Spinal cord (tissue), 10 donors: Measurements from ENCODE around the gene PDE8A. TPM values are rescaled to one million over a fixed set of nuclear protein-coding genes. Genes with fewer than 3 reads are reported as not detected.

Experiments used
- DNase-seq, 6 donors: peaks; one replicate each; pipeline versions ENCODE4 v3.0.0 to v3.0.0-alpha.2; 2013 to 2015; ENCODE audit warnings: low spot score in 6 of 6, low read depth in 4 of 6
- H3K27ac ChIP-seq: one replicate; pipeline ENCODE4 v1.5.1; 2013; ENCODE audit warnings: low read depth, low read length, control low read depth
- H3K27me3 ChIP-seq: one replicate; pipeline ENCODE4 v1.6.1; 2013; ENCODE audit warnings: low read length; ENCODE audit not compliant: control insufficient read depth, insufficient read depth
- H3K36me3 ChIP-seq: one replicate; pipeline ENCODE4 v1.6.1; 2013; ENCODE audit warnings: low read length; ENCODE audit not compliant: control insufficient read depth, insufficient read depth
- H3K4me1 ChIP-seq: one replicate; pipeline ENCODE4 v1.6.1; 2013; ENCODE audit warnings: low read length; ENCODE audit not compliant: control insufficient read depth, insufficient read depth
- H3K4me3 ChIP-seq: one replicate; pipeline ENCODE4 v1.5.1; 2013; ENCODE audit warnings: low read depth, low read length, control low read depth
- H3K9me3 ChIP-seq: one replicate; pipeline ENCODE4 v1.6.1; 2013; ENCODE audit warnings: low read length; ENCODE audit not compliant: control insufficient read depth, insufficient read depth
- WGBS: methylation state at CpG from one replicate; pipeline ENCODE4 v1.1.5; 2013; ENCODE audit warnings: missing lambda C conversion rate; ENCODE audit not compliant: insufficient coverage; 5-methylcytosine and 5-hydroxymethylcytosine counted together
- polyA plus RNA-seq, 2 donors: library from polyadenylated mRNA; unstranded; fragments of 120-200 nt; gene quantifications; one replicate each; pipeline ENCODE4 v1.2.1, GENCODE V29; 2013; ENCODE audit not compliant: insufficient read length in 2 of 2
- total RNA-seq, 2 donors: library from RNA; depleted of rRNA in 1 of 2; stranded (reverse); fragments of 120-200 nt in 1 of 2; fragments of >200 nt in 1 of 2; gene quantifications; one replicate each; pipeline versions ENCODE4 v1.2.3 to v1.2.4, GENCODE V29; 2013 to 2014
- donor health status: healthy.

PDE8A gene
- total and polyA plus RNA-seq, 4 donors, result 19.9 to 72.9 (median 40.0) TPM

- H3K27ac ChIP-seq, result no peak overlapping the region
- no peak for DNase-seq
- 77% methylated on average over 14 of the region's 16 CpGs for WGBS
- H3K27me3 ChIP-seq, result no peaks in the 10 kb centered on the region
- H3K36me3 ChIP-seq, result no peaks in the 10 kb centered on the region
- H3K4me1 ChIP-seq, result peaks cover 11% of the 10 kb centered on the region
- H3K4me3 ChIP-seq, result no peak overlapping the region
- no peaks in the 10 kb centered on the region for H3K9me3 ChIP-seq
Observed at GRCh38 chr15:84973492-84974460, 7.9 kb upstream of the PDE8A start.

- no peak overlapping the region for H3K27ac ChIP-seq
- WGBS, result 37% methylated on average over 2 of the region's 5 CpGs
- DNase-seq, result no peak
Observed at GRCh38 chr15:84975871-84976351, 5.7 kb upstream of the PDE8A start.

GRCh38 chr15:84976746-84977345 lies 4.8 kb upstream of the PDE8A start:
- no peak for DNase-seq
- Histone ChIP-seq H3K9me3 (no peaks in the 10 kb centered on the region), H3K4me1 (peaks cover 21% of the 10 kb centered on the region), H3K36me3 (no peaks in the 10 kb centered on the region), H3K27ac (no peak overlapping the region), H3K27me3 (no peaks in the 10 kb centered on the region), H3K4me3 (no peak overlapping the region)
- 95% methylated on average over 4 of the region's 10 CpGs for WGBS

More at GRCh38 chr15:84975871-84976351, 5.7 kb upstream of the PDE8A start:
- no peaks in the 10 kb centered on the region for H3K27me3 ChIP-seq
- peaks cover 19% of the 10 kb centered on the region for H3K4me1 ChIP-seq
- H3K4me3 ChIP-seq, result no peak overlapping the region
- no peaks in the 10 kb centered on the region for H3K36me3 ChIP-seq
- no peaks in the 10 kb centered on the region for H3K9me3 ChIP-seq

DNA sequence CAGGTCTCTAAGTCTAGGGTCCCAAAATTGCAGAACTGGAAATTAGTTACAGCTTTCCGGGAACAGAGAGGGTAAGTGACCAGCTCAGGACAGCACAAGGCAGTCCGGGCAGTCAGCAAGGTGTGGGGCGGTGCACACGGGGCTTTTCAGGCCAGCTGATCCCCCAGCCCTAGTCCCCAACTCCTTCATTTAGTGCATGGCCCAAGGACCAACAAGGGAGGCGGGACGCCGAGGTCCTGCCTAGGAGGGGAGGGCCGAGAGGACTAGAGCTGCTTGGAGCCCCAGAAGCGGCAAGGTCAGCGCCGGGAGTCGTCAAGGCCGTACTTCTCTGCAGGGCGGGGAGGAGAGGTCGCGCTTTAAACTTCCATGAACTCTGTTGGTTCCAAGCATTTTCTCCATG lies 2.0 kb upstream of the PDE8A start:
- peaks cover 20% of the 10 kb centered on the region for H3K4me1 ChIP-seq
- H3K27me3 ChIP-seq, result peaks cover 7% of the 10 kb centered on the region

GRCh38 chr15:84980196-84981053 lies 1.2 kb upstream of the PDE8A start:
- DNase-seq, result peak; percentile 55 to 91 (median 74)
- under 1% methylated on average over 66 of the region's 66 CpGs for WGBS
- peaks cover 7% of the 10 kb centered on the region for H3K27me3 ChIP-seq
- no peaks in the 10 kb centered on the region for H3K9me3 ChIP-seq
- H3K4me3 ChIP-seq, result peak overlapping the region; percentile 85
- no peaks in the 10 kb centered on the region for H3K36me3 ChIP-seq
- H3K4me1 ChIP-seq, result peaks cover 20% of the 10 kb centered on the region
- H3K27ac ChIP-seq, result peak overlapping the region; percentile 93

More for the DNA sequence above, 2.0 kb upstream of the PDE8A start:
- DNase-seq, result no peak
- H3K36me3 ChIP-seq, result no peaks in the 10 kb centered on the region
- H3K4me3 ChIP-seq, result peak overlapping the region; percentile 85
- WGBS, result 16% methylated on average over 11 of the region's 16 CpGs
- no peaks in the 10 kb centered on the region for H3K9me3 ChIP-seq
- H3K27ac ChIP-seq, result no peak overlapping the region

DNA sequence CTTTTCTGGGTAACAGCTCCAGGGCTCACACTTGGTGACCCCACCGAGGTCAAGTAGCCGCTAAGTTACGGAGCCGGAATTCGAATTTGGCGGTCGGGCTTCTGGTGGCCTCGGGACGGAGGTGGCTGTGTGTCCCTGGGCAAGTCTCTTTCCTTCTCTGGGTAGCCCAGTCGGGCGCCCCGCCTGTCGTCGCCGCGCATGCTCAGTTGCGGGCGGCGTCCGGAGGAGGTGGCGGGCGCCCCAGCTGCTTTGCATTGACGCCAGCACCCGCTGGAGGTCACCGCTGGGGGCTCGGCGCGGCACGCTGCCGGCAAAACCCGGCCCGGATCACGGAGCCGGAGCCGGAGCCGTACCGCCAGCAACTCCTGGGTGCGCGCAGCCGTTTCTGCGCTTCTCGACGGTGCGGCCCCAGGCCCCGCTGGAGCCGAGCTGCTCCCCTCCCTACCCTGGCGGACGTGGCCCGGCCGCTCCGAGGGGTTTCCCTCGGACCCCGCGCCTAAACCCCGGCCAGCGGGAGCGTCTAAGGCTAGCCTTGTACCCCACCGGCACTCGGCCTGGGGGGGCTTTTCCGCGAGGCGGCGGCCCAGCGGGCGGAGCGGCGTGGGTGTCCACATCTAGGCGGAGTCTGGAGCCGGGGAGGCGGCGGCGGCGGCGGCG lies 474 bp upstream of the PDE8A start:
- H3K4me1 ChIP-seq, result peaks cover 20% of the 10 kb centered on the region
- H3K4me3 ChIP-seq, result peak overlapping the region; percentile 85
- peaks cover 7% of the 10 kb centered on the region for H3K27me3 ChIP-seq
- under 1% methylated on average over 75 of the region's 75 CpGs for WGBS
- H3K9me3 ChIP-seq, result no peaks in the 10 kb centered on the region
- peak overlapping the region; percentile 93 for H3K27ac ChIP-seq
- peak; percentile 86 to 97 (median 88) for DNase-seq
- no peaks in the 10 kb centered on the region for H3K36me3 ChIP-seq

GRCh38 chr15:84982301-84982920 lies 755 bp downstream of the PDE8A start:
- DNase-seq, result peak in 1 of 6 donors; percentile 33
- Histone ChIP-seq H3K9me3 (no peaks in the 10 kb centered on the region), H3K36me3 (no peaks in the 10 kb centered on the region), H3K27ac (peak overlapping the region; percentile 29), H3K4me3 (peak overlapping the region; percentile 49), H3K27me3 (peaks cover 7% of the 10 kb centered on the region), H3K4me1 (peaks cover 20% of the 10 kb centered on the region)
- WGBS, result 4% methylated on average over 43 of the region's 46 CpGs

DNA sequence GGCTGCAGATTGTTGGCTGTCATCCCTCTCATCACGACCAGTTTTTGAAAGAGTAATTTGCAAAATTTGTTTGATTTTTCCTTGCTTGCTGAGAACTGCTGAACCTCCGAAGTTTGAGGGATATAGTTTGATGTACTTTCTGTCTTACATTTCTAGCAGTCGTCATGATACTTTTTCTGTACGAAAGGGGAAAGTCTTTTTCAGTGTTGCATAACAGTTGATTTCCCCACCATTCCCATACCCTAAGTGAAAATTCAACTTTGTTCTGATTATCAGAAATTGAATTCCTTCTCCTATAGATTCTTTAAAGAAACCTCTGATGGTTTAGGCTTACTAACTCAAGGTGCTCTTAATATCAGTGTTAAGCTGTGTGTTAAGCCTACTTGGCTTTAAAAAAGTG lies 1.6 kb downstream of the PDE8A start:
- no peaks in the 10 kb centered on the region for H3K9me3 ChIP-seq
- no peak overlapping the region for H3K27ac ChIP-seq
- H3K4me1 ChIP-seq, result peaks cover 20% of the 10 kb centered on the region
- H3K36me3 ChIP-seq, result no peaks in the 10 kb centered on the region
- 20% methylated on average over 1 of the region's 4 CpGs for WGBS
- no peak for DNase-seq
- H3K27me3 ChIP-seq, result peaks cover 7% of the 10 kb centered on the region
- H3K4me3 ChIP-seq, result peak overlapping the region; percentile 49
